H1 (cell line): ENCODE data around the gene NME7. TPM values are rescaled to one million over a fixed set of nuclear protein-coding genes. Genes with fewer than 3 reads are reported as not detected.

Source experiments
- TEAD4 ChIP-seq: IDR thresholded peaks from 2 replicates; pipeline ENCODE4 v1.6.1; 2012; ENCODE audit warnings: low read depth, low read length, inconsistent platforms, mixed read lengths
- polyA plus RNA-seq, 7 experiments: library from polyadenylated mRNA; depleted of rRNA in 3 of 7; stranded (reverse) in 5 of 7; unstranded in 2 of 7; fragments of >200 nt in 5 of 7; fragments of 200-250 nt in 2 of 7; gene quantifications; 1 replicate in 5 of 7; 2 replicates in 1 of 7; 4 replicates in 1 of 7; pipeline versions ENCODE4 v1.2.1 to v1.2.3, GENCODE V29; 2011 to 2013; ENCODE audit warnings: missing spikeins in 2 of 7, mixed read lengths in 2 of 7
- total RNA-seq: library from RNA; stranded (reverse); fragmentation: NEBNext Ultra II Directional; extraction: Animal tissue kit (Norgen Biotek cat#: 25700); gene quantifications from 2 replicates; pipeline ENCODE4 v1.2.1, GENCODE V29; 2021

The NME7 gene
- total and polyA plus RNA-seq, 2 of the 8 experiments (the other 6 are each of a cell fraction or from before 2014, with no cell fraction given) = 11.6 to 28.5 TPM

- TF ChIP-seq TEAD4 = no peak
Measured at GRCh38 chr1:169118227-169118626, 249.4 kb downstream of the NME7 start (continued).
